Measurements from ENCODE around the gene FUT8. TPM values are rescaled to one million over a fixed set of nuclear protein-coding genes. Genes with fewer than 3 reads are reported as not detected.

FUT8 gene
- total and polyA plus RNA-seq, 2 of the 8 experiments (the other 6 are each of a cell fraction or from before 2014, with no cell fraction given) = 10.5 to 25.1 TPM

DNA sequence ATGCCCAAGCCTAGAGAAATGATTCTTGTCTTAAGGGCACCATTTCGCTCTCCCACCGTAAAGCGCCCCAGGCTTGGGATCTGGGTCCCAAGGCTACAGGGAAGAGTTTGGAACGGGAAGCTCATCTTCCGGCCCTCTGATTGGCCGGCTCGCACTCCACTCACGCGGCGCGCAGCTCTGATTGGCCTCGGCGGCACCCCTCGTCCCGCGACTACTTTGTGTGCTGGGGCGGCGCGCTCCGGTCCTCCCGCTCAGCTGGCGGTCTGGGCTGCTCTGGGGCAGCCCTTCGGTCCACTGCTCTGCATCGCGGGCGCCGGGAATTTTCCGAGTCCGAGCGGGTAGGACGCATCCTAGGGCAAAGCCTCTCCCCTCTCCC, 886 bp upstream of the FUT8 start (continued):
- TF ChIP-seq FOSL1 (IDR thresholded peaks at IDR 0.05; ENCODE audit: insufficient read depth, low read depth, low read length) (no peak), ASH2L (IDR thresholded peaks at IDR 0.05; ENCODE audit: low read length) (no peak), SP1 (IDR thresholded peaks at IDR 0.05; ENCODE audit: low read depth, low read length) (peak; percentile 93), SP2 (IDR thresholded peaks at IDR 0.05; ENCODE audit: low read length) (peak; percentile 59), POLR2A (IDR thresholded peaks at IDR 0.05; ENCODE audit: control extremely low read depth in 1 of 2, low read depth in 2 of 2, low read length in 2 of 2) (no peak; a peak in 1 of 3 replicates), HDAC6 (IDR thresholded peaks at IDR 0.05; ENCODE audit: low read depth, low read length) (no peak), SIN3A (conservative IDR thresholded peaks at IDR 0.05 in 1 of 2, IDR thresholded peaks at IDR 0.05 in 1 of 2; ENCODE audit: low read depth in 1 of 2, low read length in 2 of 2) (no peak), SIRT6 (IDR thresholded peaks at IDR 0.05; ENCODE audit: low read length) (no peak), RNF2 (IDR thresholded peaks at IDR 0.05; ENCODE audit: borderline replicate concordance, low read depth, low read length, missing control alignments, poor library complexity, severe bottlenecking) (no peak), TEAD4 (IDR thresholded peaks at IDR 0.05; ENCODE audit: low read depth, low read length) (no peak), ATF2 (IDR thresholded peaks at IDR 0.05; ENCODE audit: low read length) (no peak), GABPA (IDR thresholded peaks at IDR 0.05; ENCODE audit: borderline replicate concordance, insufficient read depth, low read length) (peak; percentile 54; the same call in 1 of the 2 replicates), RXRA (IDR thresholded peaks at IDR 0.05; ENCODE audit: insufficient read depth, low read depth, low read length) (no peak), NANOG (IDR thresholded peaks at IDR 0.05; ENCODE audit: insufficient read depth, low read depth, low read length, poor library complexity, severe bottlenecking) (no peak), YY1 (IDR thresholded peaks at IDR 0.05; ENCODE audit: low read depth, low read length) (0 out of 2 replicates have a peak, but pooled peaks have one; percentile 30), SP4 (IDR thresholded peaks at IDR 0.05; ENCODE audit: low read length) (no peak), TBP (IDR thresholded peaks at IDR 0.05; ENCODE audit: low read depth, low read length) (peak; percentile 44; the same call in 1 of the 2 replicates), CHD2 (IDR thresholded peaks at IDR 0.05; ENCODE audit: low read length) (peak; percentile 81)
- TF ChIP-seq, protein P1, sequence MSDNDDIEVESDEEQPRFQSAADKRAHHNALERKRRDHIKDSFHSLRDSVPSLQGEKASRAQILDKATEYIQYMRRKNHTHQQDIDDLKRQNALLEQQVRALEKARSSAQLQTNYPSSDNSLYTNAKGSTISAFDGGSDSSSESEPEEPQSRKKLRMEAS (IDR thresholded peaks at IDR 0.05) = 0 out of 2 replicates have a peak, but pooled peaks have one; percentile 9

All from H1 (cell line).